Measurements from ENCODE around the gene SLCO4C1. TPM values are rescaled to one million over a fixed set of nuclear protein-coding genes. Genes with fewer than 3 reads are reported as not detected.

SLCO4C1 gene
- total RNA-seq, 4 donors from 2014 or later = 1.1 to 13.5 (median 5.9) TPM; not detected in 1

GRCh38 chr5:102218159-102218558, 77.9 kb downstream of the SLCO4C1 start:
- WGBS, 2 donors (ENCODE audit: low coverage in 1 of 2) = 31 to 41% methylated on average over 1 of the region's 1 CpG
- Histone ChIP-seq H3K27ac (no peak overlapping the region), H3K9me3 (peaks cover 0 to 8% of the 10 kb centered on the region in 2 donors), H3K4me3 (no peak overlapping the region), H3K4me1 (peaks cover 0 to 31% (median 11%) of the 10 kb centered on the region in 4 donors), H3K36me3 (no peaks in the 10 kb centered on the region), H3K27me3 (no peaks in the 10 kb centered on the region)
- no peak for TF ChIP-seq POLR2A (IDR thresholded peaks at IDR 0.05)
- peak in 1 of 3 donors; percentile 27 for TF ChIP-seq POLR2AphosphoS5 (IDR thresholded peaks at IDR 0.05)
- intact Hi-C loops (cut with DNase I; ENCODE audit: low total_unique reads) (no loop called here), in situ Hi-C loops (cut with MboI; ENCODE audit: low pct_ligation_motif_present in 1 of 4, low pct_unique_long_range_greater_than_20kb in 1 of 4, low sequenced_read_pairs in 3 of 4) (loop anchor here in 1 of 4 donors (5.0 kb wide), 1 partner anchor 51 kb away; no protein-coding TSS in a partner anchor)
- peak; percentile 30 for DNase-seq

GRCh38 chr5:102216678-102217077, 79.4 kb downstream of the SLCO4C1 start:
- intact Hi-C loops (cut with DNase I; ENCODE audit: low total_unique reads) = no loop called here

DNA sequence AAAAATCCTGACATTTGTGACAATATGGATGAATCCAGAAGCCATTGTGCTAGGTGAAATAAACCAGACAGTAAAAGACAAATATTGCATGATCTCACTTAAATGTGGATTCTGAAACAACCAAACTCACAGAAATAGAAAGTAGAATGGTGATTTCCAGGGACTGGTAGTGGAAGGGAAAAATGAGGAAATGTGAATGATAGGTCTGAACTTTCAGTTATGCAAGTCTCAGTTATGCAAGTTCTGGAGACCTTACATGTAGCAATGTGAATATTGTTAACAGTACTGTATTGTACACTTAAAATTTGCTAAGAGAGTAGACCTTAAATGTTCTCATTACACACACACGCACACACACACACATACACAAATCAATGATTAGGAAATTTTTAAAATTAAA, 84.9 kb downstream of the SLCO4C1 start:
- WGBS, 2 donors (ENCODE audit: low coverage in 1 of 2) = 91 to 100% methylated on average over 1 of the region's 1 CpG
- DNase-seq = no peak
- Histone ChIP-seq H3K4me3 (no peak overlapping the region), H3K4me1 (peaks cover 0 to 4% (median under 1%) of the 10 kb centered on the region in 4 donors), H3K27me3 (no peaks in the 10 kb centered on the region), H3K9me3 (no peaks in the 10 kb centered on the region), H3K27ac (no peak overlapping the region), H3K36me3 (no peaks in the 10 kb centered on the region)
- in situ Hi-C loops (cut with MboI; ENCODE audit: low pct_ligation_motif_present in 1 of 4, low pct_unique_long_range_greater_than_20kb in 1 of 4, low sequenced_read_pairs in 3 of 4) = no loop called here
- TF ChIP-seq EP300 (IDR thresholded peaks at IDR 0.05; ENCODE audit: low read depth) (no peak), POLR2AphosphoS5 (IDR thresholded peaks at IDR 0.05) (no peak), POLR2A (IDR thresholded peaks at IDR 0.05) (no peak)
- TF ChIP-seq, protein P1, sequence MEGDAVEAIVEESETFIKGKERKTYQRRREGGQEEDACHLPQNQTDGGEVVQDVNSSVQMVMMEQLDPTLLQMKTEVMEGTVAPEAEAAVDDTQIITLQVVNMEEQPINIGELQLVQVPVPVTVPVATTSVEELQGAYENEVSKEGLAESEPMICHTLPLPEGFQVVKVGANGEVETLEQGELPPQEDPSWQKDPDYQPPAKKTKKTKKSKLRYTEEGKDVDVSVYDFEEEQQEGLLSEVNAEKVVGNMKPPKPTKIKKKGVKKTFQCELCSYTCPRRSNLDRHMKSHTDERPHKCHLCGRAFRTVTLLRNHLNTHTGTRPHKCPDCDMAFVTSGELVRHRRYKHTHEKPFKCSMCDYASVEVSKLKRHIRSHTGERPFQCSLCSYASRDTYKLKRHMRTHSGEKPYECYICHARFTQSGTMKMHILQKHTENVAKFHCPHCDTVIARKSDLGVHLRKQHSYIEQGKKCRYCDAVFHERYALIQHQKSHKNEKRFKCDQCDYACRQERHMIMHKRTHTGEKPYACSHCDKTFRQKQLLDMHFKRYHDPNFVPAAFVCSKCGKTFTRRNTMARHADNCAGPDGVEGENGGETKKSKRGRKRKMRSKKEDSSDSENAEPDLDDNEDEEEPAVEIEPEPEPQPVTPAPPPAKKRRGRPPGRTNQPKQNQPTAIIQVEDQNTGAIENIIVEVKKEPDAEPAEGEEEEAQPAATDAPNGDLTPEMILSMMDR (IDR thresholded peaks at IDR 0.05) = no peak
- intact Hi-C loops (cut with DNase I; ENCODE audit: low total_unique reads) = no loop called here

More at GRCh38 chr5:102216678-102217077, 79.4 kb downstream of the SLCO4C1 start:
- no peaks in the 10 kb centered on the region for H3K27me3 ChIP-seq
- TF ChIP-seq, protein P1 (IDR thresholded peaks at IDR 0.05) = no peak
- TF ChIP-seq POLR2AphosphoS5 (IDR thresholded peaks at IDR 0.05) = no peak
- no peak for TF ChIP-seq EP300 (IDR thresholded peaks at IDR 0.05; ENCODE audit: low read depth)
- TF ChIP-seq POLR2A (IDR thresholded peaks at IDR 0.05) = no peak
- DNase-seq = no peak
- H3K27ac ChIP-seq = peak overlapping the region in 1 of 4 donors; percentile 45
- peaks cover 0 to 1% of the 10 kb centered on the region in 2 donors for H3K9me3 ChIP-seq
- H3K4me3 ChIP-seq = no peak overlapping the region
- H3K4me1 ChIP-seq = peaks cover 0 to 28% (median 11%) of the 10 kb centered on the region in 4 donors
- WGBS, 2 donors (ENCODE audit: low coverage in 1 of 2) = 19 to 25% methylated on average over 3 to 4 of the region's 4 CpGs
- no peaks in the 10 kb centered on the region for H3K36me3 ChIP-seq
- in situ Hi-C loops (cut with MboI; ENCODE audit: low pct_ligation_motif_present in 1 of 4, low pct_unique_long_range_greater_than_20kb in 1 of 4, low sequenced_read_pairs in 3 of 4) = loop anchor here in 1 of 4 donors (5.0 kb wide), 1 partner anchor 49 kb away; no protein-coding TSS in a partner anchor

- no peaks in the 10 kb centered on the region for H3K36me3 ChIP-seq
- no peak for DNase-seq
- no peaks in the 10 kb centered on the region for H3K27me3 ChIP-seq
- intact Hi-C loops (cut with DNase I; ENCODE audit: low total_unique reads) (no loop called here), in situ Hi-C loops (cut with MboI; ENCODE audit: low pct_ligation_motif_present in 1 of 4, low pct_unique_long_range_greater_than_20kb in 1 of 4, low sequenced_read_pairs in 3 of 4) (no loop called here)
- 53 to 67% methylated on average over 2 to 3 of the region's 3 CpGs for WGBS, 2 donors (ENCODE audit: low coverage in 1 of 2)
- no peak overlapping the region for H3K27ac ChIP-seq
- H3K9me3 ChIP-seq = no peaks in the 10 kb centered on the region
- TF ChIP-seq, protein P1 (IDR thresholded peaks at IDR 0.05) = no peak
- TF ChIP-seq EP300 (IDR thresholded peaks at IDR 0.05; ENCODE audit: low read depth) (no peak), POLR2A (IDR thresholded peaks at IDR 0.05) (no peak), POLR2AphosphoS5 (IDR thresholded peaks at IDR 0.05) (no peak)
- no peak overlapping the region for H3K4me3 ChIP-seq
- H3K4me1 ChIP-seq = no peaks in the 10 kb centered on the region
Measured at GRCh38 chr5:102200861-102201260, 95.2 kb downstream of the SLCO4C1 start.

- WGBS, 2 donors (ENCODE audit: low coverage in 1 of 2) = 82% methylated on average over 8 of the region's 8 CpGs; no CpG with 5 or more reads in 1 of the 2 donors
- H3K27me3 ChIP-seq = no peaks in the 10 kb centered on the region
- no peaks in the 10 kb centered on the region for H3K9me3 ChIP-seq
- in situ Hi-C loops (cut with MboI; ENCODE audit: low pct_ligation_motif_present in 1 of 4, low pct_unique_long_range_greater_than_20kb in 1 of 4, low sequenced_read_pairs in 3 of 4) = no loop called here
- no peak overlapping the region for H3K4me3 ChIP-seq
- H3K27ac ChIP-seq = no peak overlapping the region
- H3K4me1 ChIP-seq = no peaks in the 10 kb centered on the region
- intact Hi-C loops (cut with DNase I; ENCODE audit: low total_unique reads) = no loop called here
- H3K36me3 ChIP-seq = no peaks in the 10 kb centered on the region
- DNase-seq = no peak
- TF ChIP-seq POLR2A (IDR thresholded peaks at IDR 0.05) (no peak), POLR2AphosphoS5 (IDR thresholded peaks at IDR 0.05) (no peak), EP300 (IDR thresholded peaks at IDR 0.05; ENCODE audit: low read depth) (no peak)
- TF ChIP-seq, protein P1 (IDR thresholded peaks at IDR 0.05) = no peak
Measured at GRCh38 chr5:102196481-102196880, 99.6 kb downstream of the SLCO4C1 start.

Data from transverse colon (tissue), 4 donors.